GM21390 (cell line): ENCODE data around the gene GMDS.

Experiments
- ATAC-seq: cut with Tn5 transposase; IDR thresholded peaks from one replicate; pipeline ENCODE4 v1.9.1; 2021; ENCODE audit not compliant: unreplicated experiment

The GMDS gene

DNA sequence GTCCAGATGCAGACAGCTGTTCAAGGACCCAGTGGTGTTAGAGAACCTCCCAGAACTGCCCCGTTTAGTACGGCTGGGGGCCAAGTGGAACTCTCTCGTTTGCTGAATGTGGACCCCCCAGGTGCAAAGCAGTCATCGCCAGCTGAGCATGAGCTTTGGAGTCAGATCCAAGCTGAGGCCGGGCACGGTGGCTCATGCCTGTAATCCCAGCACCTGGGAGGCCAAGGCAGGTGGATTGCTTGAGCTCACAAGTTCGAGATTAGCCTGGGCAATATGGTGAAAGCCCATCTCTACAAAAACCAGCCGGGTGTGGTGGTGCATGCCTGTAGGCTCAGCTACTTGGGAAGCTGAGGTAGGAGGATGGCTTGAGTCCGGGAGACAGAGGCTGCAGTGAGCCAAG is 606.0 kb downstream of the GMDS start:
- no peak for ATAC-seq

DNA sequence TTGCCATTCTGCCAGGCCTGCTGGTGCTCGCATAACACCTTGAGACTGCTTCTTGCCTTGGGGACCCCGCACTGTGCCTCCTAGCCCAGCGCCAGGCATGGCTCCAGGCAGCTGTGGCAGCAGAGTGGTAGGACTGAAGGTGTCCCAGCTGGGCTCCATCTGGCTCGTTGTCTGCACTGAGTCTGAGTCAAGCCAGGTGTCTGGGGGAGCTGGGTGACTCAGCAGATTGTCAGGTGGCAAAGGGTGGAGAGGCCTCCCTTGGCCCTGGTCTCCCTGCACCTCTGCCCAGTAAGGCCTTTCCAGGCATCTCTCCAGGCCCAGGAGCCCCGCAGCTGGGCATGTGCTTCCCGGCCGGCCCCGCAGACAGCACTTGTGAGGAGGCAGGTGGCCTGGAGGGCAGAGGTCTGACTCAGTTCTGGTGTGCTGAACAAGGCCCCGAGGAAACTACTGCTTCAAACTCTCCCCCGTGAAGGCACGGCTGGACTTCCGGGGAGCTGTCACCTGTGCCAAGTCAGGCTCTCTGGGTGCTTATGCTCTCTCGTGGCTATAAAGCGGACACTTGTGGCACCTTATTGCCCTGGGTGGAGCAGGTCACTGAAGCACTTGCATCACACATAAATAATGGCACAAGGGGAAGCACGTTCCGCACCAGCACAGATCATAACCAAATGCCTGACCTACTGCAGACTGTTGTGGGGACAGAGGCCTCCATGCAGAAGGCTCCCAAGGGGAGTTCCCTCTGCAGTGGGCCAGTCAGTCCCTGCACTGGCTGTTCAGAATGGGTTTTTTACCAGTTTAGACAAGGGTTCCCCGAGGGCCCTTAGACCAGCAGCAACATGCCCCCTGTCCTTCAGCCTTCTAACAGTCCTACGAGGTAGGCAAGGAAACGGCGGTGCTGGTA is 608.2 kb downstream of the GMDS start:
- no peak for ATAC-seq

DNA sequence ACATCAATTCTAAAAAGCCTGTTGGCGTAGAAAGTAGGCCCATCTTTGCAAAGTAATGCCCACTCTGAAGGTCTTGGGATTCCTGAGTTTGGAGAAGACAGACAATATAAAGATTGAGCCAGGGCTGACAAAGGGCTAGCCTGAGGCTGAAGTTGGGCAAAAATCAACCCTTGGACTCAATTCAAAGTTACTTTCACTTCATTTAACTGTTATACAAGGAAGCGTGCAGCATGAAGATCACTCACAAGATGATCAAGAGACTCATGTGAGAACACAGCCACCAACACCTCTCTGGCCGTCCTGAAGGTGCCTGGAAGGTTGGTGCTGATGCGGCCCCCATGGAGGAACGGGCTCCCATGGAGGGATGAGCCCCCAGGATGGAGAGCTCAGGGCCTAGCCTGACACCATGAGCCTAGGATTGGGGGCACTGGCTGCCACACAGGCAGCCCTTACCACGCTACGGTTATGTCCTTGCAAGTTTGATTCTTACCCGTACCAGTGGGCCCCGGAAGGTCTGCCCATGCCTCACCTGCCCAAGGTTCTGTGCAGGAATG is 609.1 kb downstream of the GMDS start:
- no peak for ATAC-seq

DNA sequence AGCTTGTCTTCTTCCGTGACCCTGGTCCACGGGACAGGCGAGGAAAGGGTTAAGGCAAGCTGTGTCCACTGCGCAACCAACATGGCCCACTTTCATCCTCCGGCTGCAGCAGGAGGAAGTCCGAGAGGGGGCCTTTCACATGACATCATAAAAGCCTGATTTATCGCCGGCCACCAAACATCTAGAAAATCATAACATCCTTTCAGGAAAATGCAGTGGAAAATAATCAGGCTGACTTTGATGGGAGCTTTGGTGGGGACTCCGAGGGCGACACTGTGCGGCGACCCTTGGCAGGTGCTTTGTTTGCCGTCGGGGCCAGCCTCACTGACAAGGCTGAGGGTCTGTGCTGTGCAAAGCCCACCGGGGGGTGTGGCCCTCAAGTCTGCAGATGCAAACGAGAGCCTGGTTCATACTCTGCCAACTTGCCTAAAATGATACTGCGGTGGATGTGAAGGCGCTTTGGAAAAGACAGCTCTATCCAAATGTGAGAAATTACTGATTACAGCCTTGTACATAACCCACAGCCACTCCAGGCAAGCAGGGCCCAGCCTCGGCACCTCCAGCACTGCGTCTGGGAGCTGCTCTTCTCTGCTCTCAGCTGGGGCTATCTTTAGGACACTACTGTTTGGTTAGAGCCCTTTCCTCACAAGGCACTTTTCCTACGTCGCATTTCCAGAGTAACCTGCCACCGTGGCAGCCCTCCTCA is 609.9 kb downstream of the GMDS start:
- no peak for ATAC-seq

DNA sequence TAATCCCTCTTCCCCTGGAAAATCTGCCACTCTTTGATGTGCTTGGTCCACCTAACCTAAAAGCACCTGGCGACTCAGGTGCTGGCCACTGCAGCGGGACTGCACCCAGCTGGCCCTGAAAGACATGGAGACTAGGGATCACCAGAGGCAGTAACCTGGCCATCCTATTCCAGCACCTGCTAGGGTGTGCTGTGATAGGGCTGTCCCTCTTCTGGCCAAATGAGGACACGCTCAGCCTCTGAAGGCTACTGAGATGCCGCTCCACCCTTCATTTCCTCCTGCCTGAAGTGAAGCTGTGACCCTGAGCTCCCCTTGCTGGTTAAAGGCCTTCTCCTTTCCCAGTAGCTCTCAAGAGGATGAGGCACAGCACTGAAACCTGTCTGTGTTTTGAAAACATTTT is 611.3 kb downstream of the GMDS start:
- ATAC-seq = no peak

DNA sequence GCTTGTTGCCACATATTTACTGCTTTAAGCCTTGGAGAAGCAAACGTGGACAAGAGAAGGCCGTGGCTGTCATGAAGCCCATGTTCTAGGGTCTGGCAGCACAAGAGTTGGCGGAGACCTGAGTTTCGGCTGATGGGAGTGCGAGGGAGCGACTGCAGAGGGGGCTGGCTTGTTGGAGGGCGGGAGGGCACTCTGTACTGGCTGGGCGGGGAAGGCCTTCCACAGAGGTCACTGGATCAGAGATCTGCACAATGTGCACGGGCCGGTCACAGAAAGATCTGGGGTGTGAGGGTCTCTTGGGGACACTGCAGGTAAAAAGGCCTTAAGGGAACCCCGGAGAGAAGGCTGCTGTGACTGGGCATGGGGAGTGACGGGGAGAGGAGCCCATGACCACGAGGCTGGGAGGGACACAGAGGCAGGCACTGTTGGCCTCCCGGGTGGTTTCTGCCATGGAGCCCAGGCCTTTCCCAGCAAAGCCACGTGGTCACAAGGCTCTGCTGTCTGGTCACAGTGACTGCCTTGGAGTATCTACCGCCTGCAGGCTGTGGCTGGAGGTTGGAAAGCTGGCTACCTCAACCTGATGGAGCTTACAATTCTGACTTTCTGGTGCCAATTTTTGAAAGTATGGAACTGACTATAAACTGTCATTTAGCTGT is 611.9 kb downstream of the GMDS start:
- ATAC-seq = no peak

DNA sequence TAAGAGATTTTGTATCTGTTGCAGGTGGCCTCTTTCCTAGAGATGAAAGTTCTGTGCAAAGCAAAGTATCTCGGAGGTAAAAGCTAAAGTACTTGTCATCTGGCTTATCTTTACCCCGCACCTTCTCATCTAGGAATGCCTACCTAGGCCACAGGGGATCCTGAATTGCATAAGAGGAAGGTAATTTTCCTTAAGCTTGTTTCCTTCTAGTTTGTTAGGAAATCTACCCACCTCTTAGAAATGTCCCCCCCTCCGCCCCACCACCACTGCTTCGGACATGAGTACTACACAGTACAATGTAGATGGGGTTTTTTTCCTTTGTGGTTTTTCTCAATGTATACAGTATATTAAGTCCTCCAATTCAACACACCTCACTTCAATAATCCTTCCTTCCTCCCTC is 614.2 kb downstream of the GMDS start:
- no peak for ATAC-seq

DNA sequence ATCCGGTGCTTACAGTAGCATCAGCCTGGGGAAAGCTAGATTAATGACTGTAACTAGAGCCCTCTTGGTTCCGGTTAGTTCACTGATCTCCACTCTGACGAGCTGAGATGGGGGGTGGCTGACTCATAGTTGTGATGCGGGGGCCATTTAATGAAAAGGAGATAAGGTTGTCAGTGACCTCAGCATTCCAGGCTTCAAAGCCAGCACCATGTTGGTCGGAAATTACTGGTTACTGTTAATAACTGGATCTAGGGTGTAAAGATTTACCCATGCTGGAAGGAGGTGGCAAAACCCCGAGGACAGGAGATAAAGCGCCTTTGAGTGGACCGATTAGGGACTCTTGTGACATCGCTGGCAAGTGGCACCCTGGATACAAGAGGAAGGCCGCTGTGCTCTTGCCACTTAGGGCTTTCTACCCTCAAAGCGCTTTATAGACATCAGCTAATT is 614.6 kb downstream of the GMDS start:
- ATAC-seq = no peak

DNA sequence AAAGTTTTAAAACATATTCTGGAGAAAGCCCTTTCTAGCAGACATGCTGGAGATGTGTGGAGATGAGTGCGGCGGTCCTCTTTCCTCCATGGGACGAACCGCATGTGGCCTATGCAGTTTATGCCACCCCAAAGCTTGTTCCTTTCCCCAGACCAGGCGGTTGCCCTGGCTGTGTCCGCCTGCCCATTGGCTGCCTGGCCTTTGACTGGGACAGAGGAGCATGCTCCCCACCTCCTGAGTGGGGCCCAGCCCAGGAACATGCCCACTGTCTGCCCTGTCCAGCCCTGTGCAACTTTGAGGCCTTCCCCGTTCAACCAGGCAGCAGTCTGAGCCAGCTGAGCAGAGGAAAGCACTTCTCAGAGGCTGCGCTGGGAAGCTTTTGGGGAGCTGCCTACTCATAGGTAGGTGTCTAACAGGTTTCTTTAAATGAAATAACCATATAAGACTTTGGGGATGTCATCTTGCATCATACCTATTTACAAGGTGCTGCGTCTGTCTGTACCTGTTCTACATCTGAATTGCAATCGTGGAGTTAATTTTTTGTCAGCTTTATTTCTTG is 615.1 kb downstream of the GMDS start:
- no peak for ATAC-seq

DNA sequence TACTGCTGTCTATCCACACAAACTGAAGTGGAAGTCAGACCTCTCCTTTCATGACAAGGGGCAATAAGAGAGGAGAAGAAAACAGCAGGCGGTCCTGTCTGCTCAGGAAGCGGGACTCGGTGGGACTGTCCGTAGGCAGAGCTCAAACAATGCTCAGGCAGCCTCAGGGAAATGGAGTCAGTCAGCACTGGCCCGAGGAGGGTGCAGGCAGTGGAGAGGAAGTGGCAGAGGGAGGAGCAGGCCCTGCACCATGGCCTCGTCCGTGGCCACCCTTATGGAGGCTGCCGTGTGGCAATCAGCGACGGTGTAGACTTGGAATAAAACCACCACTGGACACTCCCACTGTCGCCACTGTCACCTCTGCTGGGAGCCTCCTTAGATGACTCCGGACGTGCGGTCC is 616.1 kb downstream of the GMDS start:
- ATAC-seq = no peak

DNA sequence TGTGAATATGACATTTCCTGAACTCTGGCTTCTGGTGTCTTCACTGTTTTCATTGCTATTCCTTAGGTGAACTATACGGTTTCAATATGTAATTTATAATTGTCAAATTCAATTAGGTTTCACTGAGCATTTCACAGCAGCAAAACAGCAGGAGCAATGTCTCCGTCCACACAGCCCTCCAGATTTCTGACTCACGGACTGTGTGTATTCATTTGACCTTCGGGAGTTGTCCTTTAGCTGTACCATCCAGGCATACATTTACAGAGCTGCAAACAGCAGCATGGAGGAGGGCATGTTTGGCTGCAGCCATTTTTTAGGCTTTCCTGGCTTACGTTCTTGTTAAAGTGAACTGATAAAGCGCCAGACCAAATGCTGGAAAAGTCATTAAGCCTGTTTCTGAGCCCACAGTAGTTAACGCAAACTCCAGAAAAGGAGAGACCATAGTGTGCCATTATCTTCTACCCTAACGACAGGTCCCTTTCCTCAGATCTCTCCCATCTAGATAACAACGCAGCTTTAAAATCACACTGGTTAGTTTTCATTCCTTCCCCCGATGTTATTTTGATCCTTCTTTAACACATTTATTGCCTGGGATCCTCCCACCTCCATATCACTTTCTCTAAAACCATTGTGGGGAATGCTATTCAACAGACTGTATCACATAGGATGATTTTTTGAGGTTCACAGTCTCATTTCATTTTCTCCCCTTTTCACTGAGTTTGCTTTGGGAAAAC is 617.4 kb downstream of the GMDS start:
- ATAC-seq = no peak

DNA sequence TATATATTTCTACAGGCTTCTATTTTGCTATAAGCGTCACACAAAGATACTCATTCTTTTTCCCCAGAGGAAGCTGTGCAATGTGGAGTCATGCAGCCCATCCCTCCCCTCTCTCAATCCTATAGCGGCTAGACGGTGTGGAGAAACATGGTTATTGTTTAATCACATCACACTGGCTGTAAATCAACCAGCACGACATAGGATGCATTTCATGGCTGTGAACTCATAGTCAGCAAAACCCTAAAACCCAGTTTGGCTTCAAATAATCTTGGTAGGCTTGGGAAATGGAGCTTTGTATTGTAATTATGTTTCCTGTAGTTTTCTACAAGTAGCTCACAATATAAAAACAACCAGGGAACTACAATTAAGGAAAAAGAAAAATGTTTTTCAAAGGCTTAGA is 618.9 kb downstream of the GMDS start:
- no peak for ATAC-seq

DNA sequence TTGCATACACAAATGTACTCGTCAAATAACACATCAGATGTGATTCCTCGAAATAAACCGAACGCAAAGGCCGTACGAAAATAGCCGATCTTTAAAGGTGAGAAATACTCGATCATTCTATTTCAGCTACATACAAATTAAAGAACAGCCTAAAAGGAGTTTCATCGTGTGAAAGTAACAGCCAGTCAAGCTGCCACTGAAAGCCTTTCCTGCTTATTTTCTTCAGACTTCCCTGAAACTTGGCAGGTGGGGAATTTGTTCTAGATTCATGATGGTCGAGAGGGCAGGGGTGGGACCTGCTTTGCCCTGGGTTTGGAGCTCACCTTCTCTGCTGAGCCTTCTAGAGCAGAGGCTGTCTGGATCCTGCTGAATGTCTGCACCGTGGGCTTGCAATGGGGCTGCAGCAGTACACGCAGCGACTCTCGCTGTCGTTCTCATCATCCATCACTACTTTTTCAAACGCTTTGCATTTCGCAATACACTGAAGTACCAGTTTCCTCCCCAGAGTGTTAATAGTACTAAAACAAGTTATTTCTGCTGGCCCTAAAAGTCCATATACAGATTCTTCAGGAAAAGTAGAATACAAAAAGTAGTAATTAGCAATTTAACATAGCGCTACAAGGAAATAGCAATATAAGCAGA is 619.5 kb downstream of the GMDS start:
- ATAC-seq = no peak

DNA sequence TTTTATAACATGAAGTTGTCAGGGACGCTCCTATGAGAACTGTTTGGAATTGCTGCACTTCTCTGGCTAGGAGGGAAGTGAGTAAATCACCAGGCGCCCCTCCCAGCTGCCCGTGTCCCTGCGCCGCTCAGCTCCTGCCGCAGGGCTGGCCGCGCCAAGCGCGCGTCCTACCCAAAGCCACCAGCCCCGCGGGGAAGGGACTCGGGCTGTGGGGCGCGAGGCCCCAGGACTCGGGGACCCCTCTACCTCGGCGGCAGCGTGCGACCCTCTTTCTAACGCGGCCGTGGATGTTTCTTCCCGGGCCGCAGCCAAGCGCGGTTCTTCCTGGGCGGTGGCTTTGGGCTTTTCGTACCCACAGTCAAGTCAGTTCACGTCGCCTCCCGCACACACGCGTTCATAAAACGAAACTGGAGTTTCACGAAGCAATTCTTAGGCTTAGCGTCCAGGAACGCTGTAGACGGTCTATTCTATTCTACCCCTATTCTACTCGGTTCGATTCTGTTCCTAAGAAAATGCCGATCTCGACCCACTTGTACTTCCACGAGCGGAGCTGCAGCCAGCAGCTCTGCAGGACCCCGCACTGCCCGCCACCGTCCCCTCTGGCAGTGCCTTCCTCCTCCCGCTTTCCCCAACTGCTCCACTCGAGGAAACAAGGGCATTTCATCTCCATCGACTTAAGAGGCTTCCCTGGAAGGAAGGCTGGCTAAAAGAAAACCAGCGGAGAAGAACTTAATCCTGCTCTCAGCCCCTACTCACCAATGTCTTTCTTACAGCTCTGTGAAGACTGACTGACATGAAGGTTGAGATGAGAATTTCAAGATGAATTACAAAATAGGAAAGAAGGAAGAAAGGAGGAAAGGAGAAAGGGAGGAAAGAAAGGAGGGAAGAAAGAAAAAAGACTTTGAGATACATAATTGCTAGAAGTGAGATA is 620.3 kb downstream of the GMDS start:
- no peak for ATAC-seq

DNA sequence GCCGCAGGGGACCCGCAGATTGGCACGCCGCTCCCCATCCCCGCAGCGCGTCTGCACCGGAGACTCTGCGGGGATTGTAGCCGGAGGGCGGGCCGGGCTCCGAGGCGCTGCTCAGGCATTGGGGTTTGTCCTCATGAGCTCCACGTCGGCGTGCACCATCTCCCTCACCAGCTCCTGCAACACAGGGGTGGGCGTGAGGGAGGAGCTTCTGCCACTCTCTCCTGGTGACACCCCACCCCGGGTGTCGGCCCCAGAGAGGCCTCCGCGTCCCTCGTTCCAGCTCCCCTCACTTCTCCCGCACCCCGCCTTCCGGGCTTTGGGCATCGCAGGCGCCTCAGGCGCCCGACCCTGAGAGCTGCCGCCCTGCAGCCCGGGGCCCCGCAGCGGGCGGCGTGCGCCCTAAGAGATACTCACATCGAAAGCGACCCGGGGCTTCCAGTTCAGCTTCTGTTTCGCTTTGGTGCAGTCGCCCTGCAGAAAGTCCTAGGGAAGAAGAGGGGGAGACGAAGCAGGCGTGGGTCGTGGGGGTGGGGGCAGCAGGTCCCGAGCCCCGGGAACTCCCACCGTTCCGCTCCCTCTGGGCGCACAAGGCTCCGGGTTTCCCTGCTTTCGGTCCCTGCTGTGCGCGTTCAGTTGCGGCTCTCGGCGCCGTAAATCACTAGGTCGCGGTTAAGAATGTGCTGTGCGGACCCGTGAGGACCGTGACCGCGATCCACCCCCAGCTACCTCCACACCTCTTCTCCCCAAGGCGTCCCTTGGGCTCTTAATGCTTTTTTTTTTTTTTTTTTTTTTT is 621.2 kb downstream of the GMDS start:
- no peak for ATAC-seq

DNA sequence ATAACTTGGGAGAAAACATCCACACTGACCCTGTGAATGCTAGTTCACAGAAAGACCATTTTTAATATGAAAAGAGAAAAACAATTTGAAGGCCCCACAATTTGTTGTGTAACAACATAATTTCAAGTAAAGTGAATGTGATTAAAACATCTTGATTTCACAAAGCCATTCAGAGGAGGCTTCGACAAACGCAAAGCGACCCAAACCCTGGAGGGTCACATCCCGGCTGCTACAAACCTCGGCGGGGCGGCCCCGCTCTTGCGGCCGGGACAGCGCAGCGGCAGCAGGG is 621.7 kb downstream of the GMDS start:
- no peak for ATAC-seq

DNA sequence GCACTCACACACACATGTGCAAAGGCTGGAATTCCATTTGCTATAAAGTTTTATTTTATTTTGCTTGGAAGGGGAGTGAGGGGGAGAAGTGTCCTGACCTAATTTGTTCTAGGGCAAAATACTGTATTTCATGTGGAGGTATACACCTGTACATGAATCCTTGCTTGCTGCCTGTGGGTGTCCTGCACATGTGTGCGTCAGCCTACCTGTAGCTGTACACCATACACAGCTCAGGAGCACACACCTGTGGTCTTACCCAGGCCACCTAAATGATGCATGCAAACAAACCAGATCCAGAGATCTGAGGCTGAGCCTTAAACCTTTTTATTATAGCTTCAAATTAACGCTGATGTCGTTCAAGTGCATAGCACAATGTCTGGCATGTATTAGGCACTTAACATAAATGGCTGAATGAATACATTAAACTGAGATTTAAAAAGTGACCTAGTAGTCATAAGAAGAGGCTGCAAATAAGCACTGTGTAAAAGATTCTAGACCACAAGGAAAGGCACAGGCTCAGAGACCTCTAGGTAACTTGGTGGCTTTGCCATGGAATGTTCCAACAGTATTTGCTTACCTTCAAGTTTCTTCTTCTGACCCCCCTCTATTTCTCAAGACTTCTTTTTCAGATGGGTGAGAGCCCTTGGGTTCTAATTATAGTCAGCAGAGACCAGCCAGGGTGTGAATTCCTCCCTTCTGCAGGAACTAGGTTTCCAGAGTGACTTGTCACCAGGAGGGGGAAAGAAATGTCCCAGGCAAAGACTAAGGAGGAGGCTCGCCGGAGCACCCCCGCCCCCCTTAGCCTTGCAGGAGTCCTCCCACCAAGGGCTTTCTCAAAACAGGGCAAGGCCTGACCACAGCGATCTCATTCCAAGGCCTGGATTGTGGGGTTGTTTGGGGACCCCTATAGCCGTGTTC is 622.3 kb downstream of the GMDS start:
- ATAC-seq = no peak
